Measurements from ENCODE around the gene ZNF101. TPM values are rescaled to one million over a fixed set of nuclear protein-coding genes. Genes with fewer than 3 reads are reported as not detected.
A peak's percentile ranks its signal among the peaks of the same experiment; 100 is the strongest.

ZNF101 gene
- polyA plus RNA-seq, 1 donor from 2014 or later, result 12.2 TPM

DNA sequence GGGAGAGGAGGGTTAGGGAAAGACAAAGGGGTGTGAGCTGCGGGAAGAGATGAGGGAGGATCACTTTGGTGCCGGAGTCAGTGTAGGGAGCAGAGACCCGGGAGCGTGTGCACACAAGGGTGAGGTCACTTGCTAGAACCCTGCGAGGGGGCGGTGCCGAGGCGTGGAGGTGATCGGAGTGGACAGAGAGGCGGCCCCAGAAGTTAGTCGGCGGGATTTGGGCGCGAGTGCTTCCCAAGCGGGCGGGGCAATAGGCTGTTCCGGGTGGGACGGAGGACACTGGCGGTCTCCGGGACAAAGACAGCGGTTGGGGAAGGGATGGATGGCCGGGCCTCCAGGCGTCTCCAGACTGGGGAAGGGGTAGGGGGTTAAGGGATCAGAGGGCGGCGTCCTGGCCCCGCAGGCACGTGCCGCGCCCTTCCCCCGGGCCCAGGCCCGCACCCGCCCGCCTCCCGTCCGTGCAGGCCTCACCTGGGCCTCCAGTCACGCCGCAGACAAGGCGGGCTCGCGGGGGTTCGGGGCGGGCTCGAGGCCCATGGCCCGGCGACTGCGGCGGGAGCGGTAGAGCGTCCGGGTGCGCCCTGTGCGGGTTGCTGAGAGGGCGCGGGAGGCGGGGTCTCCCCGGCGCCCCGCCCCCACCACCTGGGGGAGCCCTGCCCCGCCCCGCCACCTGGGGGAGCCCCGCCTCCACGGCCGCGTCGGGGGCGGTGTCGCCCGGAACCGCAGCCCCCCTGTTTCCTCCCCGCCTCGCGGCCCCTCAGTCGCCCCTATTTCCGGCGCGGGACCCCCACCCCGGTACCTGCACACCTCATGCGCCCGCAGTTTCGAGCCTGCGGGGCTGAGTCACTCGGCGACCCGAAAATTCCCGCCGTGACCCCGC, 40.8 kb upstream of the ZNF101 start, which contains the start of gene LPAR2:
LPAR2 (minus strand) TSS at position 600 of the 880 bp plus-strand sequence. CDS start 945 bp downstream, outside the sequence.
- Histone ChIP-seq H3K27ac (ENCODE audit: low read length) (peak within 1 kb of the TSS; percentile 37), H3K4me3 (ENCODE audit: low read length) (peak within 1 kb of the TSS; percentile 71), H3K4me2 (ENCODE audit: low read length) (peak within 1 kb of the TSS; percentile 78), H3F3A (ENCODE audit: insufficient read depth, low read length, poor library complexity, severe bottlenecking) (no peaks in the 10 kb centered on the region), H3K9ac (ENCODE audit: low read length) (peak within 1 kb of the TSS; percentile 67), H3K27me3 (ENCODE audit: insufficient read depth, low read depth, low read length) (no peaks in the 10 kb centered on the region), H3K79me2 (replicated peaks; ENCODE audit: insufficient read depth, low read length) (no peaks in the 10 kb centered on the region), H2AFZ (ENCODE audit: low read depth, low read length) (peak within 1 kb of the TSS; percentile 14), H3K9me3 (ENCODE audit: low read length) (no peaks in the 10 kb centered on the region), H4K20me1 (ENCODE audit: insufficient read depth) (no peaks in the 10 kb centered on the region), H3K36me3 (ENCODE audit: insufficient read depth, low read length) (peaks cover 5% of the 10 kb centered on the region), H3K9me2 (ENCODE audit: insufficient read depth, low read length) (no peaks in the 10 kb centered on the region)
- TF ChIP-seq, protein P1, sequence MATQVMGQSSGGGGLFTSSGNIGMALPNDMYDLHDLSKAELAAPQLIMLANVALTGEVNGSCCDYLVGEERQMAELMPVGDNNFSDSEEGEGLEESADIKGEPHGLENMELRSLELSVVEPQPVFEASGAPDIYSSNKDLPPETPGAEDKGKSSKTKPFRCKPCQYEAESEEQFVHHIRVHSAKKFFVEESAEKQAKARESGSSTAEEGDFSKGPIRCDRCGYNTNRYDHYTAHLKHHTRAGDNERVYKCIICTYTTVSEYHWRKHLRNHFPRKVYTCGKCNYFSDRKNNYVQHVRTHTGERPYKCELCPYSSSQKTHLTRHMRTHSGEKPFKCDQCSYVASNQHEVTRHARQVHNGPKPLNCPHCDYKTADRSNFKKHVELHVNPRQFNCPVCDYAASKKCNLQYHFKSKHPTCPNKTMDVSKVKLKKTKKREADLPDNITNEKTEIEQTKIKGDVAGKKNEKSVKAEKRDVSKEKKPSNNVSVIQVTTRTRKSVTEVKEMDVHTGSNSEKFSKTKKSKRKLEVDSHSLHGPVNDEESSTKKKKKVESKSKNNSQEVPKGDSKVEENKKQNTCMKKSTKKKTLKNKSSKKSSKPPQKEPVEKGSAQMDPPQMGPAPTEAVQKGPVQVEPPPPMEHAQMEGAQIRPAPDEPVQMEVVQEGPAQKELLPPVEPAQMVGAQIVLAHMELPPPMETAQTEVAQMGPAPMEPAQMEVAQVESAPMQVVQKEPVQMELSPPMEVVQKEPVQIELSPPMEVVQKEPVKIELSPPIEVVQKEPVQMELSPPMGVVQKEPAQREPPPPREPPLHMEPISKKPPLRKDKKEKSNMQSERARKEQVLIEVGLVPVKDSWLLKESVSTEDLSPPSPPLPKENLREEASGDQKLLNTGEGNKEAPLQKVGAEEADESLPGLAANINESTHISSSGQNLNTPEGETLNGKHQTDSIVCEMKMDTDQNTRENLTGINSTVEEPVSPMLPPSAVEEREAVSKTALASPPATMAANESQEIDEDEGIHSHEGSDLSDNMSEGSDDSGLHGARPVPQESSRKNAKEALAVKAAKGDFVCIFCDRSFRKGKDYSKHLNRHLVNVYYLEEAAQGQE (IDR thresholded peaks at IDR 0.05; ENCODE audit: borderline replicate concordance), result no peak
- TF ChIP-seq POLR2AphosphoS5 (IDR thresholded peaks at IDR 0.05) (peak; percentile 33), MXI1 (conservative IDR thresholded peaks at IDR 0.05; ENCODE audit: poor library complexity, severe bottlenecking) (peak; percentile 51)

DNA sequence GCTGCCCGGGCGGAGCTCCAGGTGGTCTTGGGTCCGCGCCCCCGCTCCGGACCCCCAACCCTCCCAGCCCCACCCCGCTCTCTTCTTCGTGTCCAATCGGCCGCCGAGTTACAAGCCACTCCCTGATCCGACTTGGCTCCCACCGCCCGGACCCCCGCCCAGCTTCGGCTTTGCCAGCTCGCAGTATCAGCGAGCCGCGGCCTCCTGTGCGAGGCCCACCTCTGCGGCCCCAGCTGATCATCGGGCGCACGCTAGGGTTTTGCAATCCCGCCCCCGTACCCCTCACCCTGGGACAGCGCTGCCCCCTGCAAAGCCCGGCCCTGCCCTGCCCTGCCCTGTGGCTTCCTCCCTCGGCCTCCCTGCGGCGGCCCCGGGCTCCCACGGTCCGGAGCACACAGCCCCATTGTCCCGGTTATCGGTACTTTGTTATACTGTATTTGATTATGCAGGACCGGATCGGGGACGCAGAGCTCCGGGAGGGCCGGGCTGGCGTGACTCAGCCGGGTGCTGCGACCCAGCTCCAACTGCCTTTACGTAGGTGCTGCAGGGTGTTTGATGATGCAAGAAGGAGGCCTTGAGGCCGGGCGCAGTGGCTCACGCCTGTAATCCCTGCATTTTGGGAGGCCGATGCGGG, 40.0 kb upstream of the ZNF101 start:
- peak overlapping the region; percentile 71 for H3K4me3 ChIP-seq (ENCODE audit: low read length)
- TF ChIP-seq, protein P1 (IDR thresholded peaks at IDR 0.05; ENCODE audit: borderline replicate concordance), result peak; percentile 37
- peak; percentile 49 for TF ChIP-seq POLR2AphosphoS5 (IDR thresholded peaks at IDR 0.05)
- no peak for TF ChIP-seq EZH2 (IDR thresholded peaks at IDR 0.05; ENCODE audit: borderline replicate concordance, insufficient read depth, low read length, poor library complexity, severe bottlenecking)
- no peaks in the 10 kb centered on the region for H4K20me1 ChIP-seq (ENCODE audit: insufficient read depth)
- no peak overlapping the region for H3K27ac ChIP-seq (ENCODE audit: low read length)
- peaks cover 5% of the 10 kb centered on the region for H3K36me3 ChIP-seq (ENCODE audit: insufficient read depth, low read length)
- H3K4me2 ChIP-seq (ENCODE audit: low read length), result no peak overlapping the region
- H3K9me3 ChIP-seq (ENCODE audit: low read length), result no peaks in the 10 kb centered on the region
- peak overlapping the region; percentile 67 for H3K9ac ChIP-seq (ENCODE audit: low read length)
- no peaks in the 10 kb centered on the region for H3K9me2 ChIP-seq (ENCODE audit: insufficient read depth, low read length)
- H2AFZ ChIP-seq (ENCODE audit: low read depth, low read length), result peak overlapping the region; percentile 14
- H3F3A ChIP-seq (ENCODE audit: insufficient read depth, low read length, poor library complexity, severe bottlenecking), result no peaks in the 10 kb centered on the region
- no peaks in the 10 kb centered on the region for H3K27me3 ChIP-seq (ENCODE audit: insufficient read depth, low read depth, low read length)
- H3K79me2 ChIP-seq (replicated peaks; ENCODE audit: insufficient read depth, low read length), result no peaks in the 10 kb centered on the region
